NCI-H2196 treated with DMSO at 0.1 percent for 48 hours (cell line): ENCODE data around the gene NCOA6.
"Not testable (repeated sequence)": the region's sequence is repeated elsewhere in the genome, so short reads cannot be mapped to it uniquely, and the experiment has no call there.

Experiments
- DNase-seq: peaks from one replicate; lab custom pipeline; 2025; ENCODE audit not compliant: unreplicated experiment; lab: John Stamatoyannopoulos, UW

Gene NCOA6

DNA sequence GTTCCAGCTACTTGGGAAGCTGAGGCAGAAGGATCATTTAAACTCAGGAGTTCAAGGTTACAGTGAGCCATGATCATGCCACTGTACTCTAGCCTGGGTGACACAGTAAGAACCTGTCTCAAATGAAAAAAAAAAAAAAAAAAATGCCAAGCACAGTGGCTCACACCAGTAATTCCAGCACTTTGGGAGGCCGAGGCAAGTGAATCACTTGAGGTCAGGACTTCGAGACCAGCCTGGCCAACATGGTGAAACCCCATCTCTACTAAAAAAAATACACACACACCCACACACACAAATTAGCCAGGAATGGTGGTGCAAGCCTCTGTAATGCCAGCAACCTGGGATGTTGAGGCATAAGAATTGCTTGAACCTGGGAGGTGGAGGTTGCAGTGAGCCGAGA is 102.9 kb downstream of the NCOA6 start:
- DNase-seq = not testable (repeated sequence)

DNA sequence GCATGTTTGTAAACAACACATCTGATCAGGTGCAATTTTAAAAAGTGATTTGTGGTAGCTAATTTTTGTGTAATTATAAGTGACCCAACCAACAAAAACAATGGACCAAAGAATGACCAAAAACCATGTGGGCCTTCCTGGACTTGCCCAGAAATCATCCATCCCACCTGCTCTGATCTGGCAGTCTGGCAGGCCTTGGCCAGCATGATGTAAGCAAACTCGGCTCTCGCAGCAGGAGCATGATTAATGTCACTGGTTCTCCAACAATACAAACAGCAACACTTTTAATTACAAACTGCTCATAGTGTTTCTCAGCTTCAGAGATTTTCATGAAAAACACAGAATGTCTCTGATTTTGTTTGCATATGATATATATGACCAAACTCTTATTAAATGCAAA is 105.2 kb downstream of the NCOA6 start:
- no peak for DNase-seq

DNA sequence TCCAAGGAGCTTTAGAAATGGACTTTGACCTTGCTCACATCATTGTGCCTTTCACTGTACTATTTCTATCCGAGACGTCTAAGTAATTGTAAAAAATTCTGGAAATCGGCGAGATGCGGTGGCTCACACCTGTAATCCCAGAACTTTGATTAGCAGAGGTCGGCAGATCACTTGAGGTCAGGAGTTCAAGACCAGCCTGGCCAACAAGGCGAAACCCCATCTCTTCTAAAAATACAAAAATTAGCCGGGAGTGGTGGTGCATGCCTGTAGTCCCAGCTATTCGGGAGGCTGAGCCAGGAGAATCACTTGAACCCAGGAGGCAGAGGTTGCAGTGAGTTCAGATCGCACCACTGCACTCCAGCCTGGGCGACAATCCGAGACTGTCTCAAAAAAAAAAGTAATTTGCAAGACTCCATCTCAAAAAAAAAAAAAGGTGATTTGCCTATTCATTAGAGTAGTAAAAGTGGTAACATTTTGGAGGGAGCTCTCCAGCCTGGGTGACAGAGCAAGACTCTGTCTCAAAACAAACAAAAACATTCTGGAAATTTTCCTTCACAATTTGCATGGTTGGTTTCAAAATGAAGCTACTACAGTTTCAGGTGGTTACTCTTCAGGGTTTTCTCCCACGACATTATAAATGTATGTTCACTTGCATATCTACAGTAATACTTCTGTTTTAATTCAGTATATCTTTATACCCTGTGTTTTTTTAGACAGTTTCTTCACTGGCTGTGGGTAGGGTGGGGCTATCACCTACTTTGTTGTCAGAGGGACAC is 106.0 kb downstream of the NCOA6 start:
- DNase-seq = not testable (repeated sequence)

DNA sequence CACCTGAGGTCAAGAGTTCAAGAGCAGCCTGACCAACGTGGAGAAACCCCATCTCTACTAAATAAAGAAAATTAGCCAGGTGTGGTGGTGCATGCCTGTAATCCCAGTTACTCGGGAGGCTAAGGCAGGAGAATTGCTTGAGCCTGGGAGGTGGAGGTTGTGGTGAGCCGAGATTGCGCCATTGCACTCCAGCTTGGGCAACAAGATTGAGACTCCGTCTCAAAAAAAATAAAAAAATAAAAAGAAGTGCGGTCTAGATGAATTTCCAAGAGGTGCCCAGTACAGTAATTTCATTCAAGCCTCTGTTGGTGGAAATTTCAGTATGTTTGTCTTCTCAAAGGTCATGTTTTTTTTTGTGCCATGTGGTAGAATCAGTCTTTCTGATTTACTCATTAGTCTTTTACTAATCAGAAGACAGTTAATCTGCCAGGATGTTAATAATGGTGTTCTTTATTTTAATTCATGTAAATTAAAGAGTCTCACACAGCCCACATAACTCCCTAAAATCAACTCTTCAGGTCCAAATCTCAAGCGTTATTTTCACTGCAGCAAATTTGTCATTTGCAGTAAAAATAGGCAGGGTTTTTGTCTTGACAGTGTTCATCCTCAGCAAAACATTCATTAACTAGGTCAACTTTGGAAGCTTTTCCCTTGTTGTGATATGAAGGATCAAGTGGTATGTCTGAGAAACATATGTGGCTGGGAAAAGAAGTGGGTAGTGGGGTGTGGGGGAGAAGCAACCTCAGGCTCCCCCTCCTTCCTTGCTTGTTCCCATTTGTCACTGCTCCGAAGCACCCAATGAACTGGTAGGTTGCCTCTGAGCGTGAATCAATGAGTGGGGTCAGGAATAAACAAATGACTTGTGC is 108.0 kb downstream of the NCOA6 start:
- no peak for DNase-seq

DNA sequence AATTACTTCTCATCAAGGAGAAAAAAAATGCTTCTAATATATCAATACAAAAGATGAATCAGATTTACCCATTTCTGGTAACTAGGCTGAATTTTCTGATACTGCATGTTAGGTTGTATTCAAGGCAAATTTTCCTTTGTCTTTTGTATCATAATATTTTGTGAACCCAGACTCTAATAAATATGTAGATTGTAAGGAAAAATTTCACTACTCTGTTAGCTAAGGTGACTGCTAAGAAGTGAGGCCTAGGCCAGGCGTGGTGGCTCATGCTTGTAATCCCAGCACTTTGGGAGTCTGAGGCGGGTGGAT is 108.6 kb downstream of the NCOA6 start:
- no peak for DNase-seq

DNA sequence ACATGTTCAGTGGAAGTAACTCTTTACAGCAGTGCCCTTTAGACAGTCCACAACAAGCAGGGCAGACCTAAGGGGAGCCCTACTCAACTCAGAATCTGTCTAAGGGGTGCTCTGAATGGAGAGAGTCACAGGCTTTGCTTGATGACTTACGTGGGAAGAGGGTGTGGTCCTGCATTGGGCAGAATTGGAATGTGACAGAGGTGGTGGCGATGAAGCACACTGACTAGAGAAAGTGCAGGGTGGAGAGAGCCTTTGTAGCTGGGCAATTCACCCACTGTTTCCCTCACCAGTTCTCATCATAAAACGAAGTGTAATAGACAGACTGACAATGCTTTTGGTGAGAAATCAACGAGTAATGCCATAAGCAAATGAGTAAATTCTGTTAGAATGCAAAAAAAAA is 110.1 kb downstream of the NCOA6 start:
- DNase-seq = no peak

DNA sequence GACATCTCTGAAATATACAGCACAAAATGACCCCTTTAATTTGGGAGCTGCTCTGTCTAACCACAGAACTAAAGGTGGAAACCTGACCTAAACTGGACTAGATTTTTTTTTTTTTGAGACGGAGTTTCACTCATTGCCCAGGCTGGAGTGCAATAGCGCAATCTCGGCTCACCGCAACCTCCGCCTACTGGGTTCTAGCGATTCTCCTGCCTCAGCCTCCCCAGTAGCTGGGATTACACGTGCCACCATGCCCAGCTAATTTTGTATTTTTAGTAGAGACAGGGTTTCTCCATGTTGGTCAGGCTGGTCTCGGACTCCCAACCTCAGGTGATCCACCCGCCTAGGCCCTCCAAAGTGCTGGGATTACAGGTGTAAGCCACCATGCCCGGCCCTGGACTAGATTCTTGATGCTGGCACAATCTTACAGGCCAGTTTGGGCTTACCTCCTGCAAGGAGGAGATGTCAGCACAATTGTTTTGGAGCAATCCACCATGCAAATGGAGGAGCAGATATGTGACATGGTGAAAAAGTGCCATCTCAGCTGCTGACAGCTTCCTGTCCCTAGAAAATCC is 111.4 kb downstream of the NCOA6 start:
- DNase-seq = not testable (repeated sequence)

DNA sequence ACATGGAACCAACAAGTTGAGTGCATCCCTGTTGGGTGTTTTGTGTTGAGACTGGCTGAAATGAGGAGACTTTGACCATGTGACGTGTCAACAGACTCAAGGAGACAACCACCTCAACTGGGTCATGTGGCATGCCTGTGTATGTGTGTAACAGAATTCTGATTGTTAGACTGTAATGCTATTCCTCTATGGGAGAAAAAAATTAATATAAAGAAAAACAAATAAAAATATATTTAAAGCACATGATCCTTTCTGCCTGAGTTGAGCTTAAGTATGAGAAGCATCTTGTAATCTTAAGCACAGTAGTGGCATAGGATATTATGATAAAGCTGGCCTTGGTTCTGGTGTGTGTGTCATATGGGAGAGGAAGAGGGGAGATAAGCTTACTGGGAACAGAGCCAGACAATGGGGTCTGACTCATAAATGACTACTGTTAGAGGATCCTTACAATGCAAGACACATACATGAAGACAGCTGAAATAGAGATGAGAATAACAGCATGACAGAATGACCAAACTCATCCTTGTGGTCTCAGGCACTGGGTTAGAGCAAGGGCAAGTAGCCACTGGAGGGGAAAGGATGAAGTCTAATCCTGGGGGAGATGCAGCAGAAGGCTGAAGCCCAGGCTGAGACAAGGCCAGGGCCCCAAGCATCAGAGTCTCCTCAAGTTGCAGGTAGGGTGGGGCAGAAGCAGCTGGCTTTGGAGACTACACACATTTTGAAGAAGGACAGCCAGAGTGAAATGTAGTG is 112.1 kb downstream of the NCOA6 start:
- no peak for DNase-seq

DNA sequence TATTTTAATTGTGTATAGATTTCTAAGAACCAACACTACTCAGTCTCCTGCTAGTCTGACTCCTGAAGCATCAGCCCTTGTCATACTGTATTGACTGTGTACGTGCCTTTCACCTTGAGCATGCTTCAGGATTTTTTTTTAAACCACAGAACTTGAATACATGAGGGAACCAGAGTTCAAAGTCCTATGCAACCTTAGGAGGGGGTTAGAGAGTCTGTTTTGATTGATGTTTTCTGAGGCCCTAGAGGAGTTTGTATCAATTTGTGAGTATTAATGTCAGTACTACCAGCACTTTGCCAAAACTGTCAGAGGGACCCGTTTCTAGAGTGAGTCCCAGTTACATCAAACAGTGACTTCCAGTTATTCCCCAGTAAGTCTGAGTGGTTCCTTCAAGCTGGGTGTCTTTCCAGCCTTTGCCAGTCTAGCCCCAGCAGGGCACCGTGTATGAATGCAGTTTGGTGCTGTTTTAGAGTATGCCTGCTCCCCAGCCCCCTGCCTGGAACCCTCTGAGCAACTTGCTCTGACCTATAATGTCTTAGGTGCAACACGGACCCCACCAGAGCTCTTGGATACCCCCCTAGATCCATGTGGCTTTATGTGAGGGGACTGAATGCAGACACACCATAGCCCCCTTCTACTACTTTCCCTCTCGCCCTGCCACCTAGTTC is 112.8 kb downstream of the NCOA6 start:
- DNase-seq = no peak

DNA sequence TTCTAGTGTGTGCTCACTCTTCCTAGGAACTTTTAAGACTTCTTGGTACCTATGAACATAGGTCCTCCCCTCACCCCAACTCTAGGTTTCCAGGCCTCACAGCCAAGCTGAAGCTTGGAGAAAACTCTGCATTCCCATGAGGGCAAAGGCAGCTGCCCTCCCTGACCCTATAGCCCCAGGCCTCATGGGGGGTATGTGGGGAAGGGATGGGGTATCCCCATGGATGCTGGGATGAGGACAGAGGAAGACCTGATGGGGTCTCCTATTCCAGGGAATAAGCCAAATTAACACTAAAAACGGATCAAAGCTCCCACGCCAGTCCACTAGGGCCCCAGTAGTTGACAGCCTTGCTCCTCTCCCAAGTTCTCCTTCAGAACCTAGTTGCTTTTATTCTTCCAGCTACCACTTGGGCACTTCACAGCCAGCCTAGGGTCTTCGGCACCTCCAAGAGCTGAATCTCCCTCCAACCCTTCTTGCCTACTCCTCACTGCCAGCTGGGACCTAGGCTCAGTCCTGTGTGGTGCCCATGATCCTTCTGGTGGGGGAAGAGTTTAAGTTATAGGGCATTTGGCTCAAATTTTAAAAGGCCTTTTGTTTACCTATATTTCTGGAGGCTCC is 113.5 kb downstream of the NCOA6 start:
- DNase-seq = no peak

DNA sequence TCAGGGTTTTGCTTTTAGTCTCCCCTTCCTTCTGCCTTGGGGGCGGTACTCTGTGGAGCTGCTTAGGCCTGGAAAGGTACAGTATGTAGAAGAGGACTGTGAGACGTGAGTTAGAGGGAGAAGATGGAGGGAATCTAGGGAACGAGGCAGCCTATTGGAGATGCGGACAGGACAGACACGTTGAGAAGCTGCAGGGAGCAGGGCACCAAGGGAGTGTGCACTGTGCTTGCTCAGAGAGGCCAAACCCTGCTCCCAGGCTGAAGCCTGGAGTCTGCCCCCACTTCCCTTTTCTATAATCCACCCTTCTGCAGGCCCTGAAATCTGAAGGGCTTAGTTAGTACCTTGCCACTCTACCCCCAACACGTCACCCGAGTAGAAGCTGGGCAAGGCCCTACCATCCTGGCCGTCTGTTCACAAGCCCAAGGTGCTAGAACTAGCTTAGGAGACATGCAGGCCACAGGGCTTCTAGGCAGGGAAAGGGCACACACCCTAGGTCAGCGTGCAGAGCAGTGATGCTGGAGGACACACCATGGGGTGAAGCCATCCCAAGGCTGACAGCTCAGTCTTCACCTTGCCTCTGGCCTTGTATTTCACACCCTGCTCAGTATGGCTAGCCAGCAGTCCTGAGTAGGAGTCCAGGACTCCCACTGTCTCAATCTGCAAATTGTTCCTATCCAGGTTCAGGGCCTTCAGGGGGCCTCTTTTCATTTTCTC is 114.4 kb downstream of the NCOA6 start:
- DNase-seq = no peak

DNA sequence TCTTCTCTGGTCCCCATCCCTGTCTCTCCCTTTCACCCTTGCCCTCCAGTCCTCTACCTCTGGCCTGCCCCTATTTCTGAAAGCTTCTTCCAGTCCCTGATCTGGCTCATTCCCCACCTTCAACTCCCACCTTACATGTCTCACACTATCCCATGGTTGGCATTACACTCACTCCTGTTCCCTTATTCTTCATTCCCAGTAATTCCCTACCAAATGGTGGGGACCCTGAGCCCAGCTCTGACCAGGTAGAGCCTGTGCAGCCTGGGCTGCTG is 114.9 kb downstream of the NCOA6 start:
- no peak for DNase-seq

DNA sequence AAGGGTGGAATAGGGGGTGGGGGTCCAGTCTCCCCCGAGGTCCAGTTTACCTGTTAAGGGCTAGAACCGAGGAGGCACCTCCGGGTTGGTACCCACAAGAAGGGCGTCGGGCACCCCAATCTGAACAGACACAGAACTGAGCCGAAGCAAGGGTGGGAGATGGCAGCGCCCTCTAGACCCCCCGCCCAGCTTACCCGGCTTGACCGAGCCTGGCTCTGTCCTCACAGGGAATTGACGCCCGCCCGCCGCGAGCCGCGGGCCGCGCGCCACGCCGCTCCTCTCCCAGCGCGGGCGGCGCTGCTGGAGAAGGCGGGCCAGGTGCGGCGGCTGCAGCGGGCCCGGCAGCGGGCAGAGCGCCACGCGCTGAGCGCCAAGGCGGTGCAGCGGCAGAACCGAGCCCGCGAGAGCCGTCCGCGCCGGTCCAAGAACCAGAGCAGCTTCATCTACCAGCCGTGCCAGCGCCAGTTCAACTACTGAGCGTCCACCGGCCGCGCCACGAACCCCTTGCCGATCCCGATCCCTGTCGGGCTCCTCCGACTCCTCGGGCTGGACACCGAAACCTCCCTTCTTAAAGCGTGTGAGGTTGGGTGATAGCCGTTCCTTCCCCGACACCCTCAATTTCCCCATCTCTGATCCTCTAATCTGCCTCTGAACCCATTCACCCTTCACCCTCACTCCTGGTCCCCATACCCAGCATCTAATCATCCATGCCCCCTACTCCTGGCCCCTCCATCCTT is 115.5 kb downstream of the NCOA6 start:
- DNase-seq = peak; percentile 71

DNA sequence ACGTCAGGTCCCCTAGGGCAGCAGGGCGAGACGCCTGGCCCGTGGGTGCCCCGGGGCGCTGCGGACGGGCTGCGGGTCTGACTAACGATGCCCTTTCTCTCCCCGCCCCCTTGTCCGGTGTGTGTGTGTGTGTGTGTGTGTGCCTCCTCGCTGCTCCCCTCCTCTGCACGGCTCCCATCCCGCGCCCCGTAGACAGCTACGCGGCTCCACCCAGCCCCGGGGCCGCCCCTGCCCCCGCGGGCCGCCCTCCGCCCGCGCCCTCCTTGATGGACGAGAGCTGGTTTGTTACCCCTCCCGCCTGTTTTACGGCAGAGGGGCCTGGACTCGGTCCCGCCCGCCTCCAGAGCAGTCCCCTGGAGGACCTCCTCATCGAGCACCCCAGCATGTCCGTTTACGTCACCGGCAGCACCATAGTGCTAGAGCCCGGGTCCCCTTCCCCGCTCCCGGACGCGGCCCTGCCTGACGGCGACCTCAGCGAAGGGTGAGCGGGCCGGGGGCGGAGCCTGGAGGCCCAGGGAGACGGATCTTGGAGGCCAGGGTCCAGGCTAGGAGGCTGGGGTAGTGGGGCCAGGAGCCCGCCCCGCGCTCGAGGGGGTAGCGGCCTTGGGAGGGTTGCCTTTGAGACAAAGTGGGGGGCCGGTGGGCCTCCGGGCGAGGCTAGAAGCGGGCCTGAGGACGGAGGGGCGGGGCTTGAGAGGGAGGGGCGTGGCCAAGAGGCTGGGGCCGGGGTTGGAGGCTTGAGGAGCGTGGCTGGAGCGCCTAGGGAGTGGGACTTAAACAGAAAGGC is 116.2 kb downstream of the NCOA6 start:
- DNase-seq = peak; percentile 76

DNA sequence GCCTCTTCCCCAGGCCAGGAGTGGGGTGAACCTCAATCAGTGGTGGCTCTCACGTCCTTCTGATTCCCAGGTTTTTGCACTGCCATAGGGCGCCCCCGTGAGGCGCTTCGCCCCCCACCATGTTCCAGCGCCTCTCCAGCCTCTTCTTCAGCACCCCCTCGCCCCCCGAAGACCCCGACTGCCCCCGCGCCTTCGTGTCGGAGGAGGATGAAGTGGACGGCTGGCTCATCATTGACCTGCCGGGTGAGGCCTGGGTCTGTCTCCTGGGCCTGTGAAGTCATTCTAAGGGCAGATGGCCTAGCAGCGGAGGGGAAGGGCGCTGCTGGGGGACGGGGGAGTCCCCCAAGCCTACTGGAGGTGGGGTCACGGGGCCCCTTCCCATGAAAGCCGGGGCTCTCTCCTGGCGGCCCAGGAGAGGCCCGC is 116.8 kb downstream of the NCOA6 start:
- peak; percentile 16 for DNase-seq

DNA sequence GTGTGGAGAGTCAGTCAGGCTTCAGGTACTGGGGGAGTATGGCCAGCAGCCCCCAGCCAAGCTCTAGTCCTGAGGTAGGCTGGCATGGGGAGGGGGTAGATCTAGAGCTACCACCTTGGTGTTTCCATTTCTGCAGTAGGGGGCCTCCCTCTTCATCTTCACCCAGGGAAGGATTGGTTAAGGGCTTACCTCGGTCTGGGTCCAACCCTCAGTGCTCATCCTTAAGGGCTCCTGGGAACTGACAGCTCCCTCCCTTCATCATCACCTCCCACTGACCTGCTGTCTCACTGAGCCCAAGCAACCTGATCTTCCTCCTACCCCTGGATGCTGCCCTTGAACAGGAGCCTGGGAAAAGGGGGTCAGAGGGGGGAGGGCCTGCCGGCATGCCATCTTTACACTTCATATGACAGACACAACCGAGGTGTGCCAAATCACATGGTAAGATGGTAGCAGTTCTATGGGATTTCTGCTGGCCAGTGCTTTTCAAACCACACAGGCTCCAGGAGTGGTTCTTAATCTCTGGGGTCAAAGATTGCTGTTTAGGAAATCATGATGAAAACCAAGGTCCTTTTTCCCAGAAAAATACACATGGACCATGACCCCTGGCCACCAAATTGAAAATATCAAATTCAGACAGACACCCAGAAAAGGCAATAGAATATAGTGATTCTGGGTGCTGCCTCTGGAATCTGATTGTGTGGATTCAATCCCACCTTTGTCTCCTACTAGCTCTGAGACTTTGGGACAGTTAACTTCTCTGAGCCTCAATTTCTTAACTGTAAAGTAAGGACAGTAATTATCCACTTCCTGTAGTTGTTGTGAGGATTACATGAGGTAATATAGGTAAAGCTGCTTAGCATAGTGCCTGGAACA is 118.3 kb downstream of the NCOA6 start:
- no peak for DNase-seq

DNA sequence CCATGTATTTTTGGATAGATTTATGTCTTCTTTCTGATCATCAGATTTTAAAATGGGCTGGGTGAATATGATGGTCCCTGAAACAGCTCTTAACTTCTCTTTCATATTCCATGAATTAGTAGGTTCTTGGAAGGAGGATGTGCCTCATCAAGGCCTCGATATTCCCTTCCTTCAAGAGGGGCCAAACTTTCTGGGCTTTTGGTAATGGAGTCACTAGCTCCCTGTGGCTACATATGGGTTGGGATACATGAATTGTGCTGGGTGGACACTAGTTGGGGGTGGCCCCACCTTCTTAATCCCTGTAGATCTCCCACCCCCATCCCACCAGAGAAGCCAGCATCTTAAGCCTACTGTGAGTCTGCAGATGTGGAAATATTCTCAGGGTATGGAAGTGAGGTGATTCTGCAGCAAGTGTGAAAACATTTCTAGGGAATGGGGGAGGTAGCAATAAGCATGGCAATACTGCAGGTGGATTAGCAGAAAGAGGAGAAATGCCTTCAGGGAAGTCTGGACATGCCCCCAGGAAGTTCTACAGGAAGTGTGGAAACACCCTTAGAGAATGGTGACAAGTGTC is 119.1 kb downstream of the NCOA6 start:
- no peak for DNase-seq
